Stimulated activated CD8-positive, alpha-beta memory T cell treated with anti-CD3 and anti-CD28 coated beads, Interleukin-15, amount 100 ng/mL, for 4 hours (primary cell): Measurements from ENCODE around the gene MOGAT2.

Experiments used
- DNase-seq, 2 donors: peaks; one replicate each; pipeline ENCODE4 v3.0.0-alpha.2; 2020; ENCODE audit warnings: low read depth in 2 of 2

The MOGAT2 gene

GRCh38 chr11:75759832-75760231 is 42.2 kb downstream of the MOGAT2 start:
- no peak for DNase-seq

GRCh38 chr11:75760243-75760642 is 42.6 kb downstream of the MOGAT2 start:
- DNase-seq, result no peak

GRCh38 chr11:75760710-75761493 is 43.3 kb downstream of the MOGAT2 start:
- no peak for DNase-seq

DNA sequence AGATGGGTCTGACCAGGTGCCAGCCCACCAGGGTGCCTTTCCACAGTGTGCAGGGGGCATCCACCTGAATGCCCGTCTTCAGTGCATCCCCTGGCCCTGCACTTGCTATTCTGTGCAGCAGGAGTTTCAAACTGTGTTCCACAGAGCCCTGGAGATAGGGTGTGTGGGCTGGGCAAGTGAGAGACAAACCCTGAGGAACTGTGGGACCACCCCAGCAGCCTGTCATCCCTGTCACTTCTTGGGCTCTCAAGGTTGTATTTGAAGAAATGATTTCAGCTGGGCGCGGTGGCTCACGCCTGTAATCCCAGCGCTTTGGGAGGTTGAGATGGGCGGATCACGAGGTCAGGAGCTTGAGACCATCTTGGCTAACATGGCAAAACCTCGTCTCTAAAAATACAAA is 44.5 kb downstream of the MOGAT2 start:
- no peak for DNase-seq

DNA sequence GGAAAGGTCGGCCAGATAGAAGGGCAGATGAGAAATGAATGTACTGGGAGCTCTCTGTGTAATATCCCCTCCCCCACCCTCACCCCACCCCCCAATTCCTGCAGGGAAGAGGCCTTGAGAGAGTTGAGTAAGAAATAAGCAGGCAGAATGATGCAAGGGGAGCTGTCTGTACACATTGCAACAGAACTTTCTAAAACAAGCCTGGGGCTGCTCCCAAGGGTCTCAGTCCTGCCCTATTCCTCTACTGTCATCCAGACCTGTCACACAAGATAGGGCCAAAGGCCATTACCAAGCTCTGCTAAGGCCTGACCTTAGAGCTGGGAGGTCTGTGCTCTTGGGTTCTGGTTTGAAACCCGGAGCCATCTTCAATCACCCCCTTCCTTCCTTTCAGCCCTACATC is 45.2 kb downstream of the MOGAT2 start:
- no peak for DNase-seq

GRCh38 chr11:75763846-75764245 is 46.2 kb downstream of the MOGAT2 start:
- DNase-seq, result no peak

GRCh38 chr11:75765116-75765515 is 47.5 kb downstream of the MOGAT2 start:
- DNase-seq, result no peak

DNA sequence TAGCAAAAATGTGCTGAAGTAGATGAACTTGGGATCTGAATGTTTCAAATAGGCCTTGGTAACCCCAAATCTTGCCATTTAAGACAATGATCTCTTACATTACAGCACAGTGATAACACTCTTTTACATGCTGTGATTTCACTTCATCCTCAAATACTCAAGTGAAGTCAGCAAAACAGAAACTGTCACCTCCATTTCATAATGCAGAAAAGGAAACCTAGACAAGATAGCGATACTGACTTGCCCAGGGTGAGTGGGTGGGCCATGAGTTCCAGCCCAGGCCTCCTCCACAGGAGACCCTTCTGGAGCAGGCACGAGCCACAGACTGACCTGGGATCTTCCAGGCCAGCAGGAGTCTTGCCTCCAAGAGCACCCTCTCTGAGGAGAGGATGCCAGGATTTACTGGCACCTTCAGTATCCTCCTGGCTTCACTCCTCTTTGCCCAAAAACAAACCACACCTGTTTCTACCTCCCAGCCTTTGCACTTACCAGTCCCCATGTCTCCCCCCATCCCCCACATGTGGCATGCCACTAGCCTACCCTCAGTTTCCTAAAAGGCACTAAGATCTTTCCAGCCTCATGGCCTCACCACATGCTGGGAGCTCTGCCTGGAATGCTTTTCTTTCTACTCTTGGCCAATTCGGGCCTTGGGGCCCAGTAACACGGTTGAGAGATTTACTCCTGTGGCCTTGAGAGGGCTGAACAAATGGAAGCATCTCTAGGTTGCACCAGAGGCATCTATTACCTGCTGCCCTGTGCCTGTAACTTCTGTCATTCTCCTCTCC is 49.0 kb downstream of the MOGAT2 start:
- DNase-seq, result no peak

DNA sequence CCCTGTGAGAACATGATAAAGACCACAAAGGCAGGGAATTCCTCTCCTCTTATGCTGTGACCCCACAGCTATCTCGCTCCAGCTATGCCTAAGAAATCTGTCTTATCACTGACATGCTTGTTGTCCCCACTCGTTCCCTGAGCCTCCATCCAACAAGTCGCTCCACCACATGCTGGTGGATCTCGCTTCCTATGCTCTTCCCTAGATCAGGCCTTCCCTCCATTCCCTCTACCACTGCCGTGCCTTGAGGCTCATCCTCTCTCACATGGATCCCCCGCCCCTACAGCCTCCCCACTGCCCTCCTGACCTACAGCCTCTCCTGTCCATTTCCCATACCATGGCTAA is 49.6 kb downstream of the MOGAT2 start:
- no peak for DNase-seq

GRCh38 chr11:75767793-75768111 is 50.1 kb downstream of the MOGAT2 start:
- no peak for DNase-seq

GRCh38 chr11:75768112-75768908 is 50.7 kb downstream of the MOGAT2 start, which contains the start of gene DGAT2:
Gene DGAT2 (plus strand): TSS chr11:75768778. CDS start chr11:75768992, 214 bp downstream.
- peak; percentile 41 to 50 for DNase-seq

DNA sequence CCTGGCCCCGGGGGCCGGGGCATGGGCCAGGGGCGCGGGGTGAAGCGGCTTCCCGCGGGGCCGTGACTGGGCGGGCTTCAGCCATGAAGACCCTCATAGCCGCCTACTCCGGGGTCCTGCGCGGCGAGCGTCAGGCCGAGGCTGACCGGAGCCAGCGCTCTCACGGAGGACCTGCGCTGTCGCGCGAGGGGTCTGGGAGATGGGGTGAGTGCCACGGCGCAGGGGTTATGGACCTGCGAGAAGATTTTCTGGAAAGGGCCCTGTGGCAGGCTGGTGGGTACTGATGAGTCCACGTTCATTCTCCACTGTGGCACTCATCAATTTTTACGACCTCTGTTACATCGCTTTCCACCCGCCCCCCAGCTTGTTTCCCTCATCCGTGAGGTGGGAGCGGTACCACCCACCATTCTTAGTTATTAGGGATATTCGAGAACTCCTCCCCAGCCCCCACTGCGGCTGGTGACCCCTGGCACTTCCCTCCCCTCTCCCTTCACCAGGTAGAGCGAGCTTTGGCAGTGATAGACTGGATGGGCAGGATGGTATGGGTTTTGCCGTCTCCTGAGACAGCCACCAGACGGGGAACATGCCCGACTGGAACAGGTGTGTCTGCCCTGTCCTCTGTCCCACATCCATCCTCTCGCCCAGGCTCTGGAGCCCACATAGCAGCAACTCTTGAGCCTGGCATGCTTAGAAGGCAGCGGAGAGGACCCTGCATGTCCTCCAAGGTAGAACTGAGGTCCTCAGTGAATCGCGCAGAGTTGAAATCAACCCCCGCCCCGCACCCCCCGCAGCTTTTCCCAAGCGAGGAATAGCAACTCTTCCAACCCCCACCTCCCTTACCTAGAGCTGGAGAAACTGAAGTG is 51.5 kb downstream of the MOGAT2 start:
- no peak for DNase-seq

GRCh38 chr11:75770102-75770501 is 52.5 kb downstream of the MOGAT2 start:
- DNase-seq, result no peak

DNA sequence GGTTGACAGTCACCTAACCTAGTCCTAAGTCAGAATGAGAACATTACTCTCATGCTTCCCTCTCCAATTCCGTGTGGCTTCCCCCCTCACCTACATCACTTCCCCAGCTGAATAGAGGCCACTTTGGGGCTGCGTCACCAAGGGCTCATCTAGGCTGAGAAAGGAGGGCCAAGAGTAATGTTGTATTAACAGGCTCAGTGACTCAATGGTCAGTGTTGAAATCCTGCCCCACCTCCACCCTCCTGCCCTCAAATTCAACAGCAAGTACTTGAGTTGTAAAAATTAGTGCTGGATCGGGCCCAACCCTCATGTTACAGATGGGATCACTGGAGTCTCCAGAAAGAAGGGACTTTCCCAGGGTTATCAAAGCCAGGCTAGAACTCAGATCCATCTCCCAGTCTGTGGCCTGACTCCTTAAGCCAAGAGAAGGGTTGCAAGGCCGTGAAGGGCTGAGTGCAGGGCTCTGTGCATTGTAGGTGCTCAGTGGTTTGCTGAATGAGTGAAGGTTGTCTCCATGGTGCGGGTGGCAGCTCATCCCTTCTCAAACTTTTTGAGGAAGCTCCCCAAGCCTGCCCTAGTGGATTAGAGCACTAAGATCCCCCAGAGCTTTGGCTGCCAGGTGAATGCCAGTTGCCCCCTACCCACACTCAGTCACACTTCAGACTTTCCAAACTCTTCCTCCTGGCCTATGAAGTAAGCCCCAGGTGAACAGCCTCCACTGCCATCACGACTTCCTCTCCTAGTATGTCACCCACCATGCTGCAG is 54.2 kb downstream of the MOGAT2 start:
- DNase-seq, result no peak

DNA sequence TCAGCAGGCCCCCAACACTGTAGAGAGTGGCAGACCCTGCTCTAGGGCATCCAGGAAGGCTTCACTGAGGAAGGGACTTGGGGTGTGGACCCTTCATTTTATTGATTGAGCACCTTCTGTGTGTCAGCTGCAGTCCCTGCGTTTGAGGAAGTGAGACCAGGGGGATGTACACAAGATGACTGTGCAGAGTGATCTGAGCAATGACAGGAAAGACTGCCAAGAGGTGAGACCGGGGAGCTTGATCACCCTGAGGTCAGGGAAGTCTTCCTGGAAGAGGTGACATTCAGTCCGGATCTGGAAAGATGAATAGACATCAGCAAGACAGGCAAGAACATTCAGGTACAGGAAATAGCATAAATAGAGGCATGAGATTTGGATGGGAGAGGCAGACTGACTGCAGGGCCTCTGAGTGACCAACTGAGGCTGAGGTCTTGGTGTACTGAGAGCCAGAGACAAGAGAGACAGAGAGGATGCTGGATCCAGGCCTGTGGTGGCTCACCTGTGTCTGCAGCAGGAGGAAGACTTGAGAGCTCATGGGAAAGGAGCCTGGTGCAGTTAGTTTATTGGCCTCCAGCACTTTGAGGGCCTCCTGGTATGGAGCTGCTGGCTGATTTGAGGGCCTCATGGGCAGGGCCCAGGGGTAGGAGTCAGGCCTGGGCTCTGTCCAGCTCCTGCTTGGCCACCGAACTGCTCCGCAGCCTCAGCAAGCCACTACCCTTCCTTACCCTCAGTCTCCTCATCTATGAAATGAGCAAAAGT is 56.1 kb downstream of the MOGAT2 start:
- DNase-seq, result no peak

DNA sequence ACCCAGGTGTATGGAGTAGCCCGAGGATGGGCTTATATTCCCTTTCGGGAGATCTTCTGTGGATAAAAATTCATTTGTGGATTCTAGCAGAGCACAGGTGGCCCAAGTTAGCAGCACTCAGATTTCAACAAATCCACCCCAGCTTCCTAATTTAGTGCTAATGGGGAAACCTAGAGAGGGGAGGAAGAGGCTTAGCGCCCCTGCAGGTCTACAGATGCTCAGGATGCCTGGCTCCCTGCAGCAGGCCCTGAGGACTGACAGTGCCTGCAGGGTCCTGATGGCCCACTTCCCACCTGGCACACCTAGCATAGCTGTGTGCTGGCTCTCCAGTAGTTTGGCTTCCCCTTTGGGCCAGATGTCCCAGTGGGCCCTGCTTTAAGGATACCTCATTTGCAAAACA is 57.4 kb downstream of the MOGAT2 start:
- DNase-seq, result no peak

- DNase-seq, result no peak
Measured at GRCh38 chr11:75776546-75776945, 58.9 kb downstream of the MOGAT2 start.

- DNase-seq, result no peak
Measured at GRCh38 chr11:75777461-75778110, 59.9 kb downstream of the MOGAT2 start.

DNA sequence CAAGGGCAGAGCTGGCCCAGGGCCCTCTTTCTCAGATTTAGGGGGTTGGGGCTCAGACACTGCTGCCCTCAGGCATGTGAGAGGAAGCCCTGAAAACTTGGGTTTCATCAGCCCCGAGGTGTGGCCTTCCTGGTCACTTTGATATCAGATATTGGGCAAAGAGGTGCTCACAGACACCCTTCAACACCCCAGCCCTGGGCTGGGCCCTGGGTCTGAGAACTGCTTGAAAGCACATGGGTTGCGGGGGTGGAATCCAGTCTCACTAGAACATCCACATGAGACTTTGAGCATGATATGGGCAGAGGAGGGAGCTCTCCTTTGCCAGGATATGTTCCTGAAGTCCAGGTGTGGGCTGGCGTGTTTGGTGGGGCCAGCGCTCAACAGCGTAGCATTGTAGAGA is 61.3 kb downstream of the MOGAT2 start:
- no peak for DNase-seq

DNA sequence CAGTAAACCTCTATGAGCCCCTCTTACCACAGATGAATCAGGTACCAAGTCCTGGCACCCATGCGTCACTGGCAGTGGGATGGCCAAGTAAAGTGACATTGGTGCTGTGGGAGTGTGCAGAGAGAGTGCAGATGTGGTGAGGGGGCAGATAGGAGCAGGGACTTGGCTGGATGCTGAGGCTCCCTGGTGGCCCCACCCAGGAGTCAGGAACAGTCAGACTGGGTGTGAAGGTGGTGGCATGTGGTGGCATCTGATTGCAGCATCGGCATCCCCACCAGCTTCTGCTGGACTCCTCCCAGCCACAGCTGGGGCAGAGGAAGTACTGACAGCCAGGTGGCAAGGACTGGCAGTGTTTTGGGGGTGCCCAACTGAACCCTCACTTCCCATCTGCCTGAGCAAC is 62.3 kb downstream of the MOGAT2 start:
- no peak for DNase-seq
